Brain pericyte (primary cell): ENCODE measurements around the gene POTEH.
"Not testable (repeated sequence)": the region's sequence is repeated elsewhere in the genome, so short reads cannot be mapped to it uniquely, and the experiment has no call there.

ENCODE experiments used
- DNase-seq: peaks from one replicate; pipeline ENCODE4 v3.0.0-alpha.2; 2012; ENCODE audit warnings: low read depth, low spot score

The POTEH gene

DNA sequence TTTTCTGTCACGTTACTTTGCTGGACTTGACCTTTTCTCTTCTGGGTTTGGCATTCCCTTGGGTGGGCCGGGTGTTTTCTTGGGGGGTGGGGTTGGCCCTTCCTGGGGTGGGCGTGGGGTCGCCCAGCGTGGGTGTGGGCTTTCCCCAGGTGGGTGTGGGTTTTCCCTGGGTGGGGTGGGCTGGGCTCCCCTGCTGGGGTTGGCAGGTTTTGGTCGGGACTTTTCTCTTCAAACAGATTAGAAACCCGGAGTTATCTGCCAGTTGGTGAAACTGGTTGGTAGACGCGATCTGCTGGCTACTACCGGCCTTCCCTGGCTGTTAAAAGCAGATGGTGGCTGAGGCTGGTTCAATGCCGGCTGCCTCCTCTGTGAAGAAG is at the start of gene POTEH:
TSS of gene POTEH (plus strand) at position 278 of the 377 bp plus-strand sequence. CDS start at position 330, 52 bp downstream.
- not testable (repeated sequence) for DNase-seq

DNA sequence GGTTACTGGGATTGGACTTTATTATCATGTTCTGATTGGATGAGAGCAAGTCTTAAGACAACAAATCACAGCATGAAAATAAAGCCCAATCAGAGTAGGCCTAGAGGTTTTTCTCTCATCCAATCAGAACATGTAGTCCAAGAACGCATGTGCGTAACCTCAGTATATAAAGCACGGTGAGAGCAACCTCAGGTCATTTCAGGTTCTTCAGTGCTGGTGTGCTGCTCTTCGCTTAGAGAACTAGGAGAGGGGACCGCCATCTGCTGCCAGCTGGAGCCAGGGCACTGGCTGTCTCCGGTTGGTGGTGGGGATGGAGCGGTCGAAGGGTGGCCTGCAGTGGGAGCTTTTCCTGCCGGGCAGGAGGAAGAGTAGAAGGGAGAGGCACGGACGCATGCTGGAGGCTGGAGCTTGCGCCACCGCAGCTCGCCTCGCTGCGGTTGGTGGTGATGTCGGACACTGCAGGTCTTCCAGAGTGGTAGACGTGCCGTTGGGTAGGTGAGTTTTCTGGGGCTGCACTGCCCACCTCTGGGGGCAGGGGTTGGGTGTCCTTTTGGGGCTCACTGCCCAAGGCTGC is 47.5 kb upstream of the POTEH start:
- DNase-seq, result not testable (repeated sequence)

DNA sequence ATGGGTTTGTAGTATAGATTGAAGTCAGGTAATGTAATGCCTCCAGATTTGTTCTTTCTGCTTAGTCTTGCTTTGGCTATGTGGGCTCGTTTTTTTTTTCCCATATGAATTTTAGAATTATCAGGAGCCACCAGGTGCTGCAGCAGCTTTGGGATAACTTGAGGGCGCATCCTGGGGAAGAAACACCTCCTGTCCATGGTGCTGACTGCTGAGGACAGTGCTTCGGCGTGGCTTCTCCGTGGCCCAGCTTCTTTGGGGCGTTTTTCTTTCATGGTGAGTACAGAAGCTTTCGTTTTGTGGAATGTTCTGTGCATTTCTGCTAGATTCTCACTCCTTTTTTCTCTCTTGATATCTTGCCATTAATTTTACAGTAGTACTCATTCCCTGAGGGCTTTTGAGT is 37.9 kb upstream of the POTEH start:
- not testable (repeated sequence) for DNase-seq

DNA sequence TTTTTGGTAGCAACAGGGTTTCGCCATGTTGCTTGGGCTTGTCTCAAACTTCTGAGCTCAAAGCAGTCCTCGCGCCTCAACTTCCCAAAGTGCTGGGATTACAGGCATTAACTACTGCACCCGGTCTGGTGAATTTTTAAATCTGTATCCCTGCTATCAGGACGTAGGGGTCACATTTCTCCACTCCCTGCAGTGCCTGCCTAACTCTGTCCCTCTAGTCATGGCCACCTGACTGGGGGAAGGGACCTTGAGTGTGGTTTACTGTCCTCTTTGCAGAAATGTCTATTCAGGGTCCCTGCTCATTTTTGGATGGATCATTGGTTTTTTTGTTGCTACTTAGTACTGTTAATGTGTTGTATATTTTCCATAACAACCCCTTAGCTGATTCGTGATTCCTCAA is 37.1 kb upstream of the POTEH start:
- DNase-seq, result not testable (repeated sequence)

DNA sequence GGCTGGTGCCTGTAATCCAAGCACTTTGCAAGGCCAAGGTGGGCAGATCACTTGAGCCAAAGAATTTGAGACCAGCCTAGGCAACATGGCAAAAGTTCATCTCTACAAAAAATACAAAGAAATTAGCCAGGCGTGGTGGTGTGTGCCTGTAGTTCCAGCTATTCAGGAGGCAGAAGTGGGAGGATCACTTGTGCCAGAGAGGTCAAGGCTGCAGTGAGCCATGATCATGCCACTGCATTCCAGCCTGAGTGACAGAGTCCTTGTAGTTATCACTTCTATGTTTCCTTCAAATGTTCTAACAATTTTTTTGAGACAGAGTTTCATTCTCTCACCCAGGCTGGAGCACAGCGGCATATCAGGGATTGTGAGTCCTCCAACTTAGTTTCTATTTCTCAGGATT is 36.6 kb upstream of the POTEH start:
- not testable (repeated sequence) for DNase-seq

DNA sequence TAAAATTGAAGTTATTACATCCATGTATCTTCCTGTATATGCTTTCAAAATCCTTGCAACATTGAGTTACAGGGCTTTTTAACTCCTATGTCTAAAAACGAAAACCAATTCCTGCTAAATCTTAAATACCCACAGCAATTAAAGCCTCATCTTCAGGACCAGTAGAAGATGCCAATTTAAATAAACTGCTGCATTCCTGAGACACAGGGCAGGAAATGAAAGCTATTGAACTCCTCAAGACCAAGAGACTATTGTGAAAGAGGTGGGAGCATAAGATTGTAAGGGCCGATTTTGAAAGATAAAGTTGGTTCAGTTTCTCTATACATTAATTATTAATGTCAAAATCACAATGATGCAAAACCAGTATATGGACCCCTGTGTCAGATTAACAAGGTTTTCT is 28.7 kb upstream of the POTEH start:
- not testable (repeated sequence) for DNase-seq

DNA sequence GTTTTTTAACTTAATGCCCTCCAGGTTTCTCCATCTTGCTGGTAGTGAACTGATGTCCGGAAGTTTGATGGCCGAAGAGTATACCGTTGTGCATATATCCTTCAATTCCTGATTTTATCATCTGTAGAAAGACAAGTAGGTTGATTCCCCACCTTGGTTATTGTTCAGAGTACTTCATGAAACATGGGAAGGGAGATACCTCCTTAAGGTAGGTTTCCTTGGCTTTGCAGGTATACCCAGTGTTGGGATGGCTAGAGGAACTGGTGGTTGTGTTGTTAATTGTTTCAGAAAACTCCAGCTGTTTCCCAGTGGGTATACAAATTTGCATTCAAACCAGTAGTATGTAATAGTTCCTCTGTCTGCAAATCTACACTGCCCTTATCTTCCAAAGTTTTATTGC is 25.1 kb upstream of the POTEH start:
- not testable (repeated sequence) for DNase-seq

DNA sequence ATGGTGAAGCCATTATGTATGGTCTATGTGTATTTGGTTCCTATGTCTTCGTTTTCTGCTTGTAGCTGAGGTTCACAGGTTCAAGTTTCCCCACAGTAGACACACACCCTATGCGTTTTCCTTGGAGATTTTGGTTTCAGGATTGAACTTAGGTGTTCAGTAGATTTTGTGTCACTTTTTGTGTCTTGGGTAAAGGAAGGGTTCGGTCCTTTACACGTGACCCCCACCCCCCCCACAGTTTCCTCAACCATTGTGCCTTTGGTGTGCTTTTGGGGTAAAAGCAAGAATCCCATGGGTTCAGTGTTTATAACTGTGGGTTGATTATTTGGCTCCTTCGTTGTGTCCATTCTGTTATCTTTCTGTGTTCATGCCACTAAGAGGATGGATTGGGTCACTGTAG is 24.3 kb upstream of the POTEH start:
- not testable (repeated sequence) for DNase-seq

DNA sequence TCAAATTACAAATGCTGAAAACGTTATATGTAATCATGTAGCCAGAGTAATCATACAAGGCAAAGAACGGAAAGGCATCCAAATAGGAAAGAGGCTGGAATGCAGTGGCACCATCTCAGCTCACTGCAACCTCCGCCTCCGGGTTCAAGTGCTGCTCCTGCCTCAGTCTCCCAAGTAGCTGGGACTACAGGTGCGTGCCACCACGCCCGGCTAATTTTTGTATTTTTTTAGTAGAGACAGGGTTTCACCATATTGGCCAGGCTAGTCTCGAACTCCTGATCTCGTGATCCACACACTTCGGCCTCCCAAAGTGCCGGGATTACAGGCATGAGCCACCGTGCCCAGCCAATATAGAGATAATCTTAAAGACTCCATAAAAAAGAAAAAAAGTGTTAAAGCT is 20.4 kb upstream of the POTEH start:
- DNase-seq, result not testable (repeated sequence)

DNA sequence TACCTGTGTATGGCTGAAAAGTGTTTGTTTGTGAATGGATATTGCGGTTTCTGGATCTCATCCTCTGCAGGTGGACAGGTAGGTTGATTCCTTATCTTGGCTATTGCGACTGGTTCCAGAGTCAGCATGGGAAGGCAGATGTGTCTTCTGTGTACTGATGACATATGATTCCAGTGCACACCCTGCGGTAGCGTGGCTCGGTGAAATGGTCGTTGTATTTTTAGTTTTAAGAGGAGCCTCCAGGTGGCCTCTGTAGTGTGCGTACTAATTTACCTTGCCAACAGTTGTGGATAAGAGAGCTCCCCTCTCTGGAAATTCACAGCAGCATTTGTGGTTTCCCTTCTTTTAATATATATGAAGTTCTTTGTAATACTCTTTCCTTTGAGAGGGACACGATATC is 10.1 kb upstream of the POTEH start:
- DNase-seq, result not testable (repeated sequence)

DNA sequence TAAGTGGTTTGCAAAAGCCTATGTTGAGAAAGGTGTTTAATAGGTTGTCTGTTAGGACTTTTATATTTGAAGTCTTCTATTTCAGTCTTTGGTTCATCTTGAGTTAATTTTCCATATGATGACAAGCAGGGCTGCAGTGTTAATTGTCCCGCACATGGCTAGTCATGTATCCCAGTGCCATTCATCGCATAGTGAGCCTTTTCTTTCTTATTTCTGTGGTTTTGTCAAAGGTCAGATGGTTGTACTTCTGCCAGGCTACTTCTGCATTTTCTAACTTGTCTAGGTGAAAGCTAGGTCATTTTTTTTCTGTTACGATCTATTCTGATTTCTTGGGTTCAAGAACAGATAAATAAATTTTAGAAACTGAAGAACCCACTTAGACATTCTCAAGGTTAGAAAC is 5.7 kb upstream of the POTEH start:
- DNase-seq, result not testable (repeated sequence)

DNA sequence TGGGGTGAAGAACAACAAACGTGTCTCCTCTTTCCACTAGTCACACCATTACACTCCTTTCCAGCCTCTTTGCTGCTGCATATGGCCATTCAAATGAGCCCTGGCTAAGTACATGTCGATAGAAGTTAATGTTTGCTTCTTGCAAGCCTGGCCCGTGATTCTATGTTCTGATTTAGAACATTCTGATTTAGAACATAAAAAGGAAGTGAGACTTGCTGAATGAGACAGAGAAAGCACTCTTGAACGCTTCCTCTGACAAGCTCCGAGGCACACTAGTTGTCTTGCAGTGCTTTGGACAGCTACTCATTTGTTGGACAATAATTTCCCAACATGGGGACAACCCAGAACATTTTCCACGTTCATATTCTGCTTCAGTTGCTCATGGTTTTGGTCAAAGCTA is 5.1 kb upstream of the POTEH start:
- not testable (repeated sequence) for DNase-seq

DNA sequence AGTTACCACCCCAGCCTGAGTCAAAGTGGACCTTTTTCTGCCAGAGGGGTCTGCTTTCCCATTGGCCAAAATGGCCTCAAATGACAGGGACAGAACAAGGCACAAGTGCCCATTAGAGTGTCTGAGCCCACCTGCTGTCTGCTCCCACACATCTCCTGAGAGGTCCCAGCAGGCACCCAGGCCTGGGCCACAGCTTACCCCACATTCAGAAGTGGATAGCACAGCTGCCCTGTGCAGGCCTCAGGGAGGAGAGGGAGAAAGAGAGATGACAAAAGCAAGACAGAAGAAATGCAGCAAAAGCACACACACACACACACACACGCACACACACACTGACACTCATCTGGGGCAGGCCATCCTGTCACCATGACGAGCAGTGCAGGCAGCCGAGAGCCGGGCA is 4.2 kb upstream of the POTEH start:
- not testable (repeated sequence) for DNase-seq

DNA sequence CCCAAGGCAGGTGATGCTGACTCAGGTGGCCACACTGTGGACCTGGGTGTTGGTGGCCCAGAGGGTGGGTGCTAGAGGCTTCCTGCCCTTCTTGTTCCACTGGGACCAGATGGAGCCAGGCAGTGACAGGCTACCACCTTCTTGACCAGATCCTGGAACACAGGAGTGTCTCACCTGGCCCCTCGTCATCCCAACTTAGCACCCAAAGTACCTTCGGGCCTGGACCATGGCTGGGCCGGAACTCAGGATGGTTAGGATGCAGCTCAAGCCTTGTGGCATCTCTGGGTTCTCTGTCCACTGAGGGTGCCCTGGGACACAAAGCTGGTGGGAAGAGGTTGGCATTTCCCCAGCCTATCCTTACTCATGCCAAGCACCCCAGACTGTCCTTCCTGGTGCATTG is 2.7 kb upstream of the POTEH start:
- DNase-seq, result not testable (repeated sequence)

DNA sequence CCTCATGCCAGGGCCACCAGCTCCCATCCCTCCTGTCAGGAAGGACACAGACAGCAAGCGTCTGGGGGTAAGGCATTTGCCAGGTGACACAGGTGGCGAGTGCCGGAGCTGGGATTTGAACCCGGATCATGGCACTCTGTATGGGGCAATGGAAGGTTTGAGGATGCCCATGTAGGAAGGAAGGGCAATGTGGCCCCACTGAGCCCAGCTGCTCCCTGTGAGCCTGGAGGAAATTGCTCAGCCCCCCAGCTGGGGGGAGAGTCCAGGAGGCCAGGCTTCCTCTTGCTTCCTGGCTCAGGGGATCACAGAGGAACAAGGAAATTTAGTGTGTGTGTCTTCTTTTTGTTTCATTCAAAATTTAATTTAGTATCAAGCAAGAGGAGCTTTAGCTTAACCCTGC is 2.1 kb upstream of the POTEH start:
- DNase-seq, result not testable (repeated sequence)

DNA sequence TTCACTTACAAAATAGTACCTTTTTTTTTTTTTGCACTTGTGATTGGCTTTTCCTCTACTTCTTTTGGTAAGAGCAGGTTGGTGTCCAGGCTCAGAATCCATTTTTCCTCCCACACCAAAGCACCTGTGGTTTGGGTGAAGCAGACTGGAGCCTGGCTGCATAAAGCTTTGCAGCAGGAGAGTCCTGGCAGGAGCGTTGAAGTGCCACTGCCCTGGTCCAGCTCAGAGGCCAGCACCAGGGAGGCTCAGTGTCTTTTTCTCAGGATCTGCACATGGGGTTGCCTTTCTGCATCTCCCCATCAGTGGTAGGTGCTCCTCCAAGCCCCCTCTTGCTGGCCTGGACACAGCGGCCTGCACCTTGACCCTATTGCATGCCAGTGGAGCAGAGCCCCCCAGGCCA is 1.7 kb upstream of the POTEH start:
- DNase-seq, result not testable (repeated sequence)

DNA sequence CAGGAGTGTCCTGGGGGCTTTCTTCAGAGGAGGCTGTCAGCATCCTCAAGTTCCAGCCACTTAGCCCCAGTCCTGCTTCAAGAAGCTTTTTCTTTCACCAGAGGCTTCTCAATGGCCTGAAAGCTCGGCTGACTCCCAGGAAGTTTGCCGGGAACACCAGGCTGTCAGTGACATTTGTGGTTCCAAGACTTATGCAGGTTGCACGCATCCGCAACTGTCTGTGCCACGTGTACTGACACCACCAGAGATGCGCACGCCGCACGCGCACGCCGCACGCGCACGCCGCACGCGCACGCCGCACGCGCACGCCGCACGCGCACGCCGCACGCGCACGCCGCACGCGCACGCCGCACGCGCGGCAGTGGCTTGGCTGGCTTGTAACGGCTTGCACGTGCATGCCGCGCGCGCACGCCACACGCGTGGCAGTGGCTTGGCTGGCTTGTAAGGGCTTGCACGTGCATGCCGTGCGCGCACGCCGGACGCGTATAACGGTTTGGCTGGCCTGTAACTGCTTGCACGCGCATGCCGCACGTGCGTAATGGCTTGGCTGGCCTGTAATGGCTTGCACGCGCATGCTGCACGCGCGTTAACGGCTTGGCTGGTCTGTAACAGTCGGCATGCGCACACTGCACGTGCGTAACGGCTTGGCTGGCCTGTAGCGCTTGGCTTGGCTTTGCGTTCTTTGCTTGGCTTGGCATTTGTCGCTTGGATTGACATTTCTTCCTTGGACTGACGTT is 646 bp upstream of the POTEH start:
- DNase-seq, result not testable (repeated sequence)

DNA sequence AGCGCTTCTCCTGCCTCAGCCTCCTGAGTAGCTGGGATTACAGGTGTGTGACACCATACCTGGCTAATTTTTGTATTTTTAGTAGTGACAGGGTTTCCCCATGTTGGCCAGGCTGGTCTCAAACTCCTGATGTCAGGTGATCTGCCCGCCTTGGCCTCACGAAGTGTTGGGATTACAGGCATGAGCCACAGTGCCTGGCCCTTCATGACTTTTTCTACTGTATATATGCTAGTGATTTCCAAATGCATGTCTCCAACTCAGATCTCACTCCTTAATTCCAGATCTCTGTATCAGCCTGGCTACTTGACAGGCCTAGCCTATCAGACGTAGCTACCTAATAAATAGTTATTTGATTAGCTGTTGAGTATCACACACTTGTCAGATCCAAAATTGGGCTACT is 23.8 kb downstream of the POTEH start:
- DNase-seq, result not testable (repeated sequence)

DNA sequence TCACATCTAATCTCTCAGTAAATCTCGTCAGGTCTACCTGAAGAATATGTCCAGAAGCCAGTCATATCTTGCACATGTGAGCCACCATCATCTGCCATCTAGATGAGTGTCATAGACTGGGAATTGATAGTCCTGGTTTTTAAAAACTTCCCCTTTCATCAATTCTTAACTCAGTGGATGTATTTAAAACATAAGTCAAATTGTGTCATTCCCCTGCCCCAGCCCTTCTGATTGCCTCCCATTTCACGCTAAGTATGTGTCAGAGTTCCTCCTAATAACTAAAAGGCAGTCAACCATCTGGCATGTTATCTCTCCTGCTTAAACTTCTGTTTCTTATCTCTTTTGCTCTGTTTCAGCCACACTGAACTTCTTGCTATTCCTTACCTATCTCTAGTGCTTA is 24.3 kb downstream of the POTEH start:
- DNase-seq, result not testable (repeated sequence)

DNA sequence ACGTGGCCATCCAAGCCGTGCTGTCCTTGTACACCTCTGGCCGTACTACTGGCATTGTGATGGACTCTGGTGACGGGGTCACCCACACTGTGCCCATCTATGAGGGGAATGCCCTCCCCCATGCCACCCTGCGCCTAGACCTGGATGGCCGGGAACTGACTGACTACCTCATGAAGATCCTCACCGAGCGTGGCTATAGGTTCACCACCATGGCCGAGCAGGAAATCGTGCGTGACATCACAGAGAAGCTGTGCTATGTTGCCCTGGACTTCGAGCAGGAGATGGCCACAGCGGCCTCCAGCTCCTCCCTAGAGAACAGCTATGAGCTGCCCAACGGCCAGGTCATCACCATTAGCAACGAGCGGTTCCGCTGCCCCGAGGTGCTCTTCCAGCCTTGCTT is 32.1 kb downstream of the POTEH start:
- not testable (repeated sequence) for DNase-seq

DNA sequence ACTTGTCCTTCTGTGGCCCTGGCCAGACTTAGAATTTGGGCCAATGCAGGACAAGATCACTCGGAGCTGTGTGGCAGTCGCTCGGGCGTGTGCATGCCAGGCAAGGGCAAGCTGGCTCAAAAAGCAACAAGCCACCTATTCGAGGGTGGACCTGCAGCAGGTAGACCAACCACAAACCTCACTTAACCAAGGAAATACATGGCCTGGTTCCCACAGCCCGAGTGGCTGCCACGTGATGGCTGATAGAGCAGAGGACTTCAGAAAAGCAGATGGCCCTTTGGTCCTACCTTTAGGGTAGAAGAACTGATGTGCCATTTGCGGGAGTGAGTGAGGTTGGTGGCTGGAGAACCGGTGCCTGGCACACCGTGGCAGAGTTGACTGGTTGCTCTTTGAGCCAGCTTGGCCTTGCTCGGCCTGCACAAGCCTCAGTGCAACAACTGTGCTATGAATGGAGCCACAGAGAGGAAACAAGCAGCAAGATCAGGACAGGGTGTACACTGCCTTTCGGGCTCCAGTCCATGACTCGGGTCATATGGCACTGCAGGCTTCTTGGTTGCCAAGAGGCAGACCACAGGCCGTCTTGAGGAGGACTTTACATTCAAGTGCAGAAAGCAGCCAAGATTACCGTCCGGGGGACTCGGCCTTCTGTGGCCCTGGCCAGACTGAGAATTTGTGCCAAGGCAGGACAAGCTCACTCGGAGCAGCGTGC is 39.5 kb downstream of the POTEH start:
- not testable (repeated sequence) for DNase-seq

DNA sequence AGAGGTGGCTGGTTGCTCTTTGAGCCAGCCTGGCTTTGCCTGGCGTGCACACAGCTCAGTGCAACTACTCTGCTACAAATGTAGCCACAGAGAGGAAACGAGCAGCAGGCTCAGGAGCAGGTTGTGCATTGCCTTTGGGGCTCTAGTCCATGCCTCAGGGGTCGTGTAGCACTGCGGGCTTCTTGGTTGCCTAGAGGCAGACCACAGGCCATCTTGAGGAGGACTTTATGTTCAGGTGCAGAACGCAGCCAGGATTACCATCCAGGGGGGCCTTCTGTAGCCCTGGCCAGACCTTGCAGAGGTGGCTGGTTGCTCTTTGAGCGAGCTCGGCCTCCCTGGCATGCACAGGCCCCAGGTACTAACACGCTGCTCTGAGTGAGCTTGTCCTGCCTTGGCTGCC is 41.2 kb downstream of the POTEH start:
- not testable (repeated sequence) for DNase-seq

DNA sequence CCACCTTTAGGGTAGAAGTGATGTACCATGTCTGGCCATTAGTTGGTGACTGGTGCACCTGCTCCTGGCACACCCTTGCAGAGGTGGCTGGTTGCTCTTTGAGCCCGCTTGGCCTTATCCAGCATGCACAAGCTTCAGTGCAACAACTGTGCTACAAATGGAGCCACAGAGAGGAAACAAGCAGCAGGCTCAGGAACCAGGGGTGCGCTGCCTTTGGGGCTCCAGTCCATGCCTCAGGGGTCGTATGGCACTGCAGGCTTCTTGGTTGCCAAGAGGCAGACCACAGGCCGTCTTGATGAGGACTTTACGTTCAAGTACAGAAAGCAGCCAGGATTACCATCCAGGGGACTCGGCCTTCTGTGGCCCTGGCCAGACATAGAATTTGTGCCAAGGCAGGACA is 44.6 kb downstream of the POTEH start:
- DNase-seq, result not testable (repeated sequence)
